Thyroid gland (tissue), 4 donors: ENCODE data around the gene FBH1. TPM values are rescaled to one million over a fixed set of nuclear protein-coding genes. Genes with fewer than 3 reads are reported as not detected.

Experiments
- DNase-seq, 2 donors: peaks; one replicate each; pipeline ENCODE4 v3.0.0-alpha.2; 2019
- H3K27ac ChIP-seq, 3 donors: fragments of 200-600 bp; sonication (generic); 1 replicate in 2 of 3; 2 replicates in 1 of 3; pipeline ENCODE4 v1.5.1; 2016 to 2019; ENCODE audit warnings: mild to moderate bottlenecking in 1 of 3, moderate library complexity in 1 of 3
- H3K27me3 ChIP-seq: fragments of 200-600 bp; sonication (generic); one replicate; pipeline ENCODE4 v1.5.1; 2019
- H3K36me3 ChIP-seq, 2 donors: fragments of 200-600 bp; sonication (generic); one replicate each; pipeline ENCODE4 v1.5.1; 2016 to 2019
- H3K4me1 ChIP-seq, 2 donors: fragments of 200-600 bp; sonication (generic); one replicate each; pipeline ENCODE4 v1.5.1; 2017 to 2019
- H3K4me3 ChIP-seq, 3 donors: fragments of 200-600 bp; sonication (generic); replicated peaks in 1 of 3; 1 replicate in 2 of 3; 2 replicates in 1 of 3; pipeline ENCODE4 v1.5.1; 2016; ENCODE audit warnings: mild to moderate bottlenecking in 1 of 3
- H3K9me3 ChIP-seq: fragments of 200-600 bp; sonication (generic); one replicate; pipeline ENCODE4 v1.5.1; 2017
- POLR2A ChIP-seq, 2 donors: fragments of 450-650 bp; IDR thresholded peaks; one replicate each; pipeline ENCODE4 v1.6.1; 2017; ENCODE audit warnings: antibody characterized with exemption in 2 of 2, mild to moderate bottlenecking in 2 of 2, moderate library complexity in 1 of 2
- WGBS, 2 donors: methylation state at CpG; one replicate each; pipeline ENCODE4 v1.1.5; 2017; 5-methylcytosine and 5-hydroxymethylcytosine counted together
- intact Hi-C: fragments of 100-400 bp; cut with DNase I; formaldehyde crosslinking; loops from one replicate; pipeline ENCODE4 v1.15.1; 2023
- total RNA-seq, 4 donors: library from RNA; depleted of rRNA; stranded (reverse); fragments of >200 nt; gene quantifications; one replicate each; pipeline ENCODE4 v1.2.3, GENCODE V29; 2016
- TF ChIP-seq, protein P1 (sequence below), 6 experiments: fragments of 200-600 bp in 3 of 6; fragments of 450-650 bp in 3 of 6; sonication (generic) in 3 of 6; IDR thresholded peaks; one replicate each; pipeline ENCODE4 v1.5.1; 2016 to 2019; ENCODE audit warnings: antibody characterized with exemption in 6 of 6, mild to moderate bottlenecking in 2 of 6, inconsistent platforms in 1 of 6, moderate library complexity in 1 of 6

The FBH1 gene
- total RNA-seq, 4 donors from 2014 or later, result 88.3 to 100 (median 94.8) TPM

- no peak overlapping the region for H3K4me3 ChIP-seq
- TF ChIP-seq POLR2A (IDR thresholded peaks at IDR 0.05), result no peak
- TF ChIP-seq, protein P1, sequence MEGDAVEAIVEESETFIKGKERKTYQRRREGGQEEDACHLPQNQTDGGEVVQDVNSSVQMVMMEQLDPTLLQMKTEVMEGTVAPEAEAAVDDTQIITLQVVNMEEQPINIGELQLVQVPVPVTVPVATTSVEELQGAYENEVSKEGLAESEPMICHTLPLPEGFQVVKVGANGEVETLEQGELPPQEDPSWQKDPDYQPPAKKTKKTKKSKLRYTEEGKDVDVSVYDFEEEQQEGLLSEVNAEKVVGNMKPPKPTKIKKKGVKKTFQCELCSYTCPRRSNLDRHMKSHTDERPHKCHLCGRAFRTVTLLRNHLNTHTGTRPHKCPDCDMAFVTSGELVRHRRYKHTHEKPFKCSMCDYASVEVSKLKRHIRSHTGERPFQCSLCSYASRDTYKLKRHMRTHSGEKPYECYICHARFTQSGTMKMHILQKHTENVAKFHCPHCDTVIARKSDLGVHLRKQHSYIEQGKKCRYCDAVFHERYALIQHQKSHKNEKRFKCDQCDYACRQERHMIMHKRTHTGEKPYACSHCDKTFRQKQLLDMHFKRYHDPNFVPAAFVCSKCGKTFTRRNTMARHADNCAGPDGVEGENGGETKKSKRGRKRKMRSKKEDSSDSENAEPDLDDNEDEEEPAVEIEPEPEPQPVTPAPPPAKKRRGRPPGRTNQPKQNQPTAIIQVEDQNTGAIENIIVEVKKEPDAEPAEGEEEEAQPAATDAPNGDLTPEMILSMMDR (IDR thresholded peaks at IDR 0.05), result no peak
- DNase-seq, result no peak
- intact Hi-C loops, result no loop called here
- H3K27me3 ChIP-seq, result no peaks in the 10 kb centered on the region
- H3K27ac ChIP-seq, result no peak overlapping the region
- 96 to 97% methylated on average over 14 of the region's 14 CpGs for WGBS, 2 donors
- no peaks in the 10 kb centered on the region for H3K9me3 ChIP-seq
- peaks cover 33 to 48% of the 10 kb centered on the region in 2 donors for H3K36me3 ChIP-seq
- no peaks in the 10 kb centered on the region for H3K4me1 ChIP-seq
Observed at GRCh38 chr10:5933909-5934546, 44.0 kb downstream of the FBH1 start.

DNA sequence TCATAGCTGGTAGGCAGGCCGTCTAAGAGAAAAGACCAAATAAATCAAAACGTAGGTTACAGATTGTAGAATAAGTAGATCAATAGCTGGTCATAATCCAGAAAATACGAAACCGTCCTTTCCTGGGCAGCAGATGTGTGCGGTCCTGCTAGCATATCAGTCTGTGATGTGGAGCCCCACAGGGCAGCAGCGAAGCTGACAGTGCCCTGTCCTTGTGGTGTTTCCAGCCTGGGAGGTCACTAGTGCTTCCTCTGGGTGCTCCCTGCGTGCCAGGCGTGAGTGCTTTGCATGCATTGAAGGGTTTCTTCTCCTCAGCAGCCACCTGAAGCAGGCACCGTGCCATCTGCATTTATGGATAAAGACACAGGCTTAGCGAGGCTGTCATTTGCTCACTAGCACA, 45.6 kb downstream of the FBH1 start:
- DNase-seq, result no peak
- H3K36me3 ChIP-seq, result peaks cover 28 to 32% of the 10 kb centered on the region in 2 donors
- H3K27me3 ChIP-seq, result no peaks in the 10 kb centered on the region
- TF ChIP-seq POLR2A (IDR thresholded peaks at IDR 0.05), result no peak
- TF ChIP-seq, protein P1 (IDR thresholded peaks at IDR 0.05), result no peak
- no peaks in the 10 kb centered on the region for H3K4me1 ChIP-seq
- 93 to 95% methylated on average over 10 of the region's 10 CpGs for WGBS, 2 donors
- no peak overlapping the region for H3K27ac ChIP-seq
- intact Hi-C loops, result no loop called here
- no peak overlapping the region for H3K4me3 ChIP-seq
- no peaks in the 10 kb centered on the region for H3K9me3 ChIP-seq

GRCh38 chr10:5937016-5937415, 47.0 kb downstream of the FBH1 start:
- Histone ChIP-seq H3K27me3 (no peaks in the 10 kb centered on the region), H3K27ac (no peak overlapping the region), H3K4me3 (no peak overlapping the region), H3K9me3 (no peaks in the 10 kb centered on the region), H3K36me3 (peaks cover 28 to 31% of the 10 kb centered on the region in 2 donors), H3K4me1 (no peaks in the 10 kb centered on the region)
- no peak for DNase-seq
- 92 to 95% methylated on average over 18 of the region's 18 CpGs for WGBS, 2 donors
- intact Hi-C loops, result no loop called here
- TF ChIP-seq, protein P1 (IDR thresholded peaks at IDR 0.05), result no peak
- no peak for TF ChIP-seq POLR2A (IDR thresholded peaks at IDR 0.05)

DNA sequence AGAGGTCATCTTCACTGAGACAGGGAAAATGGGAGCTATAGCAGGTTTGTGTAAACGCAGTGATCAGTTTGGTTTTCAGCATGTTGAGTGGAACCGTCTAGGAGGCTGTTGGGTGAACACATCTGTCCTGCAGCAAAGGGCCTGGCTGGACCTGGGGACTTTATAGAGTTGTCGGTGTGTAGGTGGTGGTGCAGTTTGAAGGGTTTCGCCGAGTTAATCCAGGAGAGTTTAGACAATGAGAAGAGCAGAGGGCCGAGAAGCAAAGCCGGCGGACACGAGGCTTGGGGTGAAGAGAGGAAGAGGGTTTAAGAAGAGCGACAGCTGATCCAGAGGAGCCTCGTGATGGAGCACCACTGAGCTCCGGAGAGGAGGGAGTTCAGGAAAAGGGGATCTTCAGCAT, 48.2 kb downstream of the FBH1 start:
- intact Hi-C loops, result no loop called here
- Histone ChIP-seq H3K9me3 (no peaks in the 10 kb centered on the region), H3K27ac (no peak overlapping the region), H3K4me3 (no peak overlapping the region), H3K36me3 (peaks cover 28% of the 10 kb centered on the region in 2 donors), H3K27me3 (no peaks in the 10 kb centered on the region), H3K4me1 (peaks cover 0 to 3% of the 10 kb centered on the region in 2 donors)
- TF ChIP-seq, protein P1 (IDR thresholded peaks at IDR 0.05), result no peak
- TF ChIP-seq POLR2A (IDR thresholded peaks at IDR 0.05), result no peak
- DNase-seq, result no peak
- 89 to 93% methylated on average over 12 of the region's 12 CpGs for WGBS, 2 donors

GRCh38 chr10:5940807-5941218, 50.8 kb downstream of the FBH1 start:
- Histone ChIP-seq H3K36me3 (peaks cover 21% of the 10 kb centered on the region in 2 donors), H3K4me3 (no peak overlapping the region), H3K27ac (no peak overlapping the region), H3K27me3 (no peaks in the 10 kb centered on the region), H3K4me1 (peaks cover 0 to 10% of the 10 kb centered on the region in 2 donors), H3K9me3 (no peaks in the 10 kb centered on the region)
- intact Hi-C loops, result no loop called here
- TF ChIP-seq POLR2A (IDR thresholded peaks at IDR 0.05), result no peak
- TF ChIP-seq, protein P1 (IDR thresholded peaks at IDR 0.05), result no peak
- WGBS, 2 donors, result 74 to 75% methylated on average over 6 of the region's 6 CpGs
- DNase-seq, result no peak
